GM23338 (cell line): ENCODE measurements around the gene COBLL1. TPM values are rescaled to one million over a fixed set of nuclear protein-coding genes. Genes with fewer than 3 reads are reported as not detected.
A peak's percentile ranks its signal among the peaks of the same experiment; 100 is the strongest.

Experiments
- ATAC-seq: fragments of 200-7000 bp; cut with Tn5 transposase; 3 replicates; pipeline ENCODE4 v1.9.1; 2020
- DNase-seq: peaks from one replicate; pipeline ENCODE4 v3.0.0-alpha.2; 2015; ENCODE audit warnings: low spot score
- H2AFZ ChIP-seq: fragments of 200-600 bp; sonication (generic); 2 replicates; pipeline ENCODE4 v1.8.0; 2016; ENCODE audit warnings: antibody characterized with exemption, mild to moderate bottlenecking, moderate library complexity
- H3F3A ChIP-seq: fragments of 200-600 bp; sonication (generic); replicated peaks from 2 replicates; pipeline ENCODE4 v1.8.0; 2017; ENCODE audit warnings: antibody characterized with exemption, mixed run types, low read depth
- H3K27ac ChIP-seq: fragments of 200-600 bp; sonication (generic); 2 replicates; pipeline ENCODE4 v1.6.1; 2016; ENCODE audit warnings: low read depth
- H3K27me3 ChIP-seq: fragments of 200-600 bp; sonication (generic); 2 replicates; pipeline ENCODE4 v1.8.0; 2016; ENCODE audit warnings: mild to moderate bottlenecking, mixed run types, moderate library complexity; ENCODE audit not compliant: insufficient read depth
- H3K36me3 ChIP-seq: fragments of 200-600 bp; sonication (generic); 2 replicates; pipeline ENCODE4 v1.8.0; 2016; ENCODE audit warnings: mild to moderate bottlenecking; ENCODE audit not compliant: insufficient read depth
- H3K4me1 ChIP-seq: fragments of 200-600 bp; sonication (generic); 2 replicates; pipeline ENCODE4 v1.8.0; 2016; ENCODE audit warnings: mild to moderate bottlenecking, moderate library complexity; ENCODE audit not compliant: insufficient read depth
- H3K4me2 ChIP-seq: fragments of 200-600 bp; sonication (generic); 2 replicates; pipeline ENCODE4 v1.7.1; 2017; ENCODE audit warnings: mixed run types
- H3K4me3 ChIP-seq: fragments of 200-600 bp; sonication (generic); 2 replicates; pipeline ENCODE4 v1.6.1; 2016; ENCODE audit warnings: mixed run types
- H3K79me2 ChIP-seq: fragments of 200-600 bp; sonication (generic); replicated peaks from 2 replicates; pipeline ENCODE4 v1.8.0; 2017; ENCODE audit warnings: mild to moderate bottlenecking; ENCODE audit not compliant: insufficient read depth
- H3K9me2 ChIP-seq: fragments of 200-600 bp; sonication (generic); 2 replicates; pipeline ENCODE4 v1.8.0; 2017; ENCODE audit not compliant: insufficient read depth
- H4K20me1 ChIP-seq: fragments of 200-600 bp; sonication (generic); replicated peaks from 2 replicates; pipeline ENCODE4 v1.8.0; 2017; ENCODE audit warnings: mild to moderate bottlenecking; ENCODE audit not compliant: insufficient read depth
- H3K27ac Mint-ChIP-seq: 2 replicates; pipeline ENCODE4 v1.8.0; 2020; ENCODE audit warnings: inconsistent platforms, mild to moderate bottlenecking, moderate library complexity, mixed read lengths
- H3K27me3 Mint-ChIP-seq: 3 replicates; pipeline ENCODE4 v1.8.0; 2022; ENCODE audit warnings: low read depth, mild to moderate bottlenecking, moderate library complexity, mixed read lengths, inconsistent platforms; ENCODE audit not compliant: insufficient read depth, poor library complexity
- H3K36me3 Mint-ChIP-seq: 3 replicates; pipeline ENCODE4 v1.8.0; 2021; ENCODE audit warnings: low read depth, mild to moderate bottlenecking, inconsistent platforms, moderate library complexity, mixed read lengths
- H3K4me1 Mint-ChIP-seq: 3 replicates; pipeline ENCODE4 v1.8.0; 2020; ENCODE audit warnings: mild to moderate bottlenecking, inconsistent platforms, mixed read lengths
- H3K4me3 Mint-ChIP-seq: 3 replicates; pipeline ENCODE4 v1.8.0; 2021; ENCODE audit warnings: moderate library complexity, mild to moderate bottlenecking, inconsistent platforms, mixed read lengths
- H3K9me3 Mint-ChIP-seq: 3 replicates; pipeline ENCODE4 v1.8.0; 2020; ENCODE audit warnings: moderate library complexity, mild to moderate bottlenecking, inconsistent platforms, mixed read lengths
- CREB1 ChIP-seq: fragments of 250-450 bp; sonication (Bioruptor Pico); IDR thresholded peaks from 2 replicates; pipeline ENCODE4 v1.5.0; 2020; ENCODE audit warnings: low read depth, mild to moderate bottlenecking, moderate library complexity
- CTCF ChIP-seq, 2 experiments: fragments of 200-600 bp in 1 of 2; sonication (generic) in 1 of 2; conservative IDR thresholded peaks; 2 replicates each; pipeline versions ENCODE4 v1.5.1 to v1.6.1; 2016 to 2017; ENCODE audit warnings: antibody characterized with exemption in 2 of 2, low read depth in 2 of 2, mild to moderate bottlenecking in 2 of 2, moderate library complexity in 1 of 2
- ETS1 ChIP-seq: IDR thresholded peaks from 2 replicates; pipeline ENCODE4 v1.6.1; 2016; ENCODE audit warnings: antibody characterized with exemption
- EZH2phosphoT487 ChIP-seq: fragments of 200-600 bp; sonication (generic); IDR thresholded peaks from one replicate; pipeline ENCODE4 v1.8.1; 2018; ENCODE audit warnings: antibody characterized with exemption; ENCODE audit not compliant: unreplicated experiment
- NANOG ChIP-seq: IDR thresholded peaks from 2 replicates; pipeline ENCODE4 v1.6.1; 2016; ENCODE audit warnings: antibody characterized with exemption, borderline replicate concordance
- POLR2AphosphoS5 ChIP-seq: IDR thresholded peaks from 2 replicates; pipeline ENCODE4 v1.6.1; 2016; ENCODE audit warnings: antibody characterized with exemption, low read depth
- REST ChIP-seq: IDR thresholded peaks from one replicate; pipeline ENCODE4 v1.6.1; 2018; ENCODE audit warnings: antibody characterized with exemption; ENCODE audit not compliant: unreplicated experiment
- STAT1 ChIP-seq: IDR thresholded peaks from one replicate; pipeline ENCODE4 v1.6.1; 2016; ENCODE audit warnings: antibody characterized with exemption; ENCODE audit not compliant: unreplicated experiment
- ZNF114 ChIP-seq: fragments of 250-450 bp; sonication (Bioruptor Pico); IDR thresholded peaks from 2 replicates; pipeline ENCODE4 v1.5.0; 2020; ENCODE audit warnings: mild to moderate bottlenecking, moderate library complexity
- ZNF331 ChIP-seq: fragments of 250-450 bp; sonication (Bioruptor Pico); IDR thresholded peaks from 2 replicates; pipeline ENCODE4 v1.5.0; 2020; ENCODE audit warnings: low read depth, mild to moderate bottlenecking, moderate library complexity
- polyA plus RNA-seq: library from polyadenylated mRNA; unstranded; fragments of >200 nt; fragmentation: Nextera tagmentation; extraction: Ambion mirVana; gene quantifications from 2 replicates; pipeline ENCODE4 v1.2.1, GENCODE V29; 2016
- total RNA-seq: library from RNA; depleted of rRNA; stranded (reverse); fragments of >200 nt; shearing (Covaris generic); gene quantifications from 2 replicates; pipeline ENCODE4 v1.2.3, GENCODE V29; 2014

COBLL1 gene
- total and polyA plus RNA-seq, 2 experiments from 2014 or later, result 2.9 to 7.4 TPM

DNA sequence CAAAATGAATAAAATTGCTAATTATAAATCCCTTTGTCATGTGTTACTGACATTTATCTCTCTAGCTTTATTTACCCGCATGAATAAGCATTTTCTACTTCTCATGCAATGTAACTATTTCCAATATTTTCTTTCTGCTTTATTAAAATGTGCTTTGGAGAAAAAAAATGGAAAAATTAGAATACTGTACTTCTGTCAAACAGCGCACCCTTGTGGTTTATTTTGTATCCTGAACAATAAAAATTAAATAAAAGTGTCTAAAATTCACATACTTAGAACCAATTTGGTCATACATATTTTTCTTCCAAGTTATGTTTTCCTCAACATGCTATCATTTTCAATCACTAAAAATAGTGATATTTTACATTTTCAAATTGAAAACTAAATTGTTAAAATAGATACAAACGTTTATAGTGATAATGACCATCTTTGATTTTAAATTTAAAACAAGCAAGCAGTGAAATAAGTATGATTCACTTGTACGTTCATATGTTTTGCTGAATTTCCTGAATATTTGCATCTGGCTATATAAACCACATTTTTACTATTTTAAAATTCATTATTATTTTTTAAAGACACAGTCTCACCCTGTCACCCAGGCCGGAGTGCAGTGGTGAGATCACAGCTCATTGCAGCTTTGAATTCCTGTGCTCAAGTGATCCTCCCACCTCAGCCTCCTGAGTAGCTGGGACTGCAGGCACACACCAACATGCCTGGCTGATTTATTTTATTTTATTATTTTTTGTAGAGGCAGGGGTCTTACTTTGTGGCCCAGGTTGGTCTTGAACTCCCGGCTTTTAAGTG lies 124.4 kb downstream of the COBLL1 start:
- TF ChIP-seq POLR2AphosphoS5 (no peak), CTCF (conservative IDR thresholded peaks at IDR 0.05; ENCODE audit: low read depth in 2 of 2) (peak in 1 of 2 experiments; percentile 88; a peak in 3 of 4 replicates)
- peaks cover 5% of the 10 kb centered on the region; the same call in 2 of the 3 replicates for H3K4me1 Mint-ChIP-seq
- H3K27ac Mint-ChIP-seq, result no peak overlapping the region
- H3K36me3 Mint-ChIP-seq, result no peaks in the 10 kb centered on the region
- H3K27me3 Mint-ChIP-seq, result peaks cover 2% of the 10 kb centered on the region
- DNase-seq, result peak; percentile 41
- H3K4me3 Mint-ChIP-seq, result no peak overlapping the region
- no peaks in the 10 kb centered on the region for H3K36me3 ChIP-seq
- no peak overlapping the region for H3K27ac ChIP-seq
- no peaks in the 10 kb centered on the region for H3K79me2 ChIP-seq
- no peak overlapping the region for H3K4me3 ChIP-seq
- no peaks in the 10 kb centered on the region for H3F3A ChIP-seq
- no peaks in the 10 kb centered on the region for H3K4me1 ChIP-seq
- H3K9me2 ChIP-seq, result no peaks in the 10 kb centered on the region
- H3K27me3 ChIP-seq, result no peaks in the 10 kb centered on the region
- no peak for ATAC-seq
- H3K4me2 ChIP-seq, result no peak overlapping the region
- H4K20me1 ChIP-seq, result no peaks in the 10 kb centered on the region
- H2AFZ ChIP-seq, result no peak overlapping the region
- no peaks in the 10 kb centered on the region for H3K9me3 Mint-ChIP-seq

- H3K27me3 ChIP-seq, result no peaks in the 10 kb centered on the region
- H3K27me3 Mint-ChIP-seq, result peaks cover 2% of the 10 kb centered on the region
- H3K4me3 Mint-ChIP-seq, result no peak overlapping the region
- H2AFZ ChIP-seq, result no peak overlapping the region
- H3K4me3 ChIP-seq, result no peak overlapping the region
- H3K4me1 Mint-ChIP-seq, result peaks cover 5% of the 10 kb centered on the region; the same call in 2 of the 3 replicates
- no peaks in the 10 kb centered on the region for H4K20me1 ChIP-seq
- no peaks in the 10 kb centered on the region for H3K36me3 Mint-ChIP-seq
- no peaks in the 10 kb centered on the region for H3K4me1 ChIP-seq
- no peaks in the 10 kb centered on the region for H3K36me3 ChIP-seq
- DNase-seq (peak; percentile 12), ATAC-seq (peak; percentile 63)
- no peak overlapping the region for H3K27ac Mint-ChIP-seq
- H3K79me2 ChIP-seq, result no peaks in the 10 kb centered on the region
- no peaks in the 10 kb centered on the region for H3F3A ChIP-seq
- H3K9me3 Mint-ChIP-seq, result no peaks in the 10 kb centered on the region
- no peak overlapping the region for H3K27ac ChIP-seq
- no peak overlapping the region for H3K4me2 ChIP-seq
- H3K9me2 ChIP-seq, result no peaks in the 10 kb centered on the region
- TF ChIP-seq ZNF331 (CRISPR knock-in tag), result no peak
- TF ChIP-seq REST, result no peak
- no peak for TF ChIP-seq STAT1
- TF ChIP-seq CREB1 (CRISPR knock-in tag), result no peak
- no peak for TF ChIP-seq ZNF114 (CRISPR knock-in tag)
- no peak for TF ChIP-seq EZH2phosphoT487
- TF ChIP-seq ETS1, result no peak
- TF ChIP-seq NANOG, result no peak
Measured at GRCh38 chr2:164714471-164714870, 127.2 kb downstream of the COBLL1 start.
